ENCODE results near the gene ZNF750. TPM values are rescaled to one million over a fixed set of nuclear protein-coding genes. Genes with fewer than 3 reads are reported as not detected.

Gene ZNF750
- total and polyA plus RNA-seq, 2 of the 13 experiments (the other 11 are each of a cell fraction or from before 2014, with no cell fraction given): not detected

GRCh38 chr17:82871776-82872561 lies 32.1 kb upstream of the ZNF750 start (continued):
- no peak for TF ChIP-seq KLF11 (CRISPR knock-in tag; IDR thresholded peaks at IDR 0.05)
- TF ChIP-seq XBP1 (CRISPR knock-in tag; IDR thresholded peaks at IDR 0.05): no peak
- TF ChIP-seq ZNF235 (CRISPR knock-in tag; IDR thresholded peaks at IDR 0.05; ENCODE audit: borderline replicate concordance): no peak
- no peak for TF ChIP-seq TGIF2 (CRISPR knock-in tag; IDR thresholded peaks at IDR 0.05)
- no peak for TF ChIP-seq ZFP36L1 (CRISPR knock-in tag; IDR thresholded peaks at IDR 0.05)

- no peak overlapping the region for H3K4me3 ChIP-seq (replicated peaks in 1 of 3; ENCODE audit: insufficient read depth in 1 of 3, low read depth in 2 of 3, low read length in 3 of 3)
- DNase-seq (ENCODE audit: low spot score) (no peak), ATAC-seq (peak; percentile 31), FAIRE-seq (no peak)
- POLR2A ChIA-PET: no interaction called here
- H2AFZ ChIP-seq (ENCODE audit: low read length): no peak overlapping the region
- no peaks in the 10 kb centered on the region for H4K20me1 ChIP-seq (ENCODE audit: insufficient read depth, low read length)
- H3K79me2 ChIP-seq (ENCODE audit: insufficient read depth, low read length): no peaks in the 10 kb centered on the region
- no peak overlapping the region for H3K27ac ChIP-seq (ENCODE audit: extremely low read length, insufficient read depth, low read length)
- intact Hi-C loops (cut with micrococcal nuclease; ENCODE audit: unreplicated experiment): no loop called here
- H3K4me2 ChIP-seq (ENCODE audit: low read depth, low read length): no peak overlapping the region
- H3K9ac ChIP-seq (ENCODE audit: insufficient read depth, low read depth, low read length): no peak overlapping the region
- peaks cover 14% of the 10 kb centered on the region for H3K4me1 ChIP-seq (ENCODE audit: insufficient read depth, low read length)
- BruUV-seq (replicated peaks): no TSS peak
- H3K9me3 ChIP-seq (ENCODE audit: low read length): no peaks in the 10 kb centered on the region
- CTCF ChIA-PET (ENCODE audit: low intra/inter-chr PET ratio, low total read pairs): no interaction called here
- in situ Hi-C loops (cut with HindIII; ENCODE audit: extremely low pct_ligation_motif_present, low pct_unique_long_range_greater_than_20kb): no loop called here
- H3K27me3 ChIP-seq (ENCODE audit: control insufficient read depth in 1 of 2, insufficient read depth in 2 of 2, low read length in 2 of 2): no peaks in the 10 kb centered on the region
- peaks cover 13 to 19% of the 10 kb centered on the region in 2 experiments; a peak in 4 of 5 replicates for H3K36me3 ChIP-seq (replicated peaks in 1 of 2; ENCODE audit: control insufficient read depth in 1 of 2, insufficient read depth in 2 of 2, low read length in 2 of 2)
- no peak for TF ChIP-seq DRAP1 (CRISPR knock-in tag; IDR thresholded peaks at IDR 0.05)
- TF ChIP-seq ZBTB33 (CRISPR knock-in tag; IDR thresholded peaks at IDR 0.05): peak; percentile 97
- TF ChIP-seq RFX1 (IDR thresholded peaks at IDR 0.05): no peak
- no peak for TF ChIP-seq EP300 (IDR thresholded peaks at IDR 0.05; ENCODE audit: low read depth in 2 of 2, low read length in 2 of 2)
- no peak for TF ChIP-seq EP300 (CRISPR knock-in tag; IDR thresholded peaks at IDR 0.05; ENCODE audit: borderline replicate concordance)
- no peak for TF ChIP-seq FOXA3 (CRISPR knock-in tag; IDR thresholded peaks at IDR 0.05)
- TF ChIP-seq ZNF224 (CRISPR knock-in tag; IDR thresholded peaks at IDR 0.05): no peak
- TF ChIP-seq NR2F1 (CRISPR knock-in tag; IDR thresholded peaks at IDR 0.05): no peak
- TF ChIP-seq RXRA (CRISPR knock-in tag; IDR thresholded peaks at IDR 0.05): no peak
- no peak for TF ChIP-seq ZNF547 (CRISPR knock-in tag; IDR thresholded peaks at IDR 0.05)
- 96% methylated on average over 31 of the region's 31 CpGs for WGBS (ENCODE audit: low lambda C conversion rate)
Observed at GRCh38 chr17:82871056-82871775, 31.4 kb upstream of the ZNF750 start.
